GM19397 (cell line): ENCODE measurements around the gene PDZRN3.

Experiments
- ATAC-seq: cut with Tn5 transposase; IDR thresholded peaks from one replicate; pipeline ENCODE4 v1.9.1; 2021; ENCODE audit warnings: mild to moderate bottlenecking, moderate library complexity; ENCODE audit not compliant: unreplicated experiment

Gene PDZRN3

GRCh38 chr3:73353649-73354217 lies 271.0 kb downstream of the PDZRN3 start:
- no peak for ATAC-seq

GRCh38 chr3:73352841-73353645 lies 271.7 kb downstream of the PDZRN3 start:
- ATAC-seq, result no peak

DNA sequence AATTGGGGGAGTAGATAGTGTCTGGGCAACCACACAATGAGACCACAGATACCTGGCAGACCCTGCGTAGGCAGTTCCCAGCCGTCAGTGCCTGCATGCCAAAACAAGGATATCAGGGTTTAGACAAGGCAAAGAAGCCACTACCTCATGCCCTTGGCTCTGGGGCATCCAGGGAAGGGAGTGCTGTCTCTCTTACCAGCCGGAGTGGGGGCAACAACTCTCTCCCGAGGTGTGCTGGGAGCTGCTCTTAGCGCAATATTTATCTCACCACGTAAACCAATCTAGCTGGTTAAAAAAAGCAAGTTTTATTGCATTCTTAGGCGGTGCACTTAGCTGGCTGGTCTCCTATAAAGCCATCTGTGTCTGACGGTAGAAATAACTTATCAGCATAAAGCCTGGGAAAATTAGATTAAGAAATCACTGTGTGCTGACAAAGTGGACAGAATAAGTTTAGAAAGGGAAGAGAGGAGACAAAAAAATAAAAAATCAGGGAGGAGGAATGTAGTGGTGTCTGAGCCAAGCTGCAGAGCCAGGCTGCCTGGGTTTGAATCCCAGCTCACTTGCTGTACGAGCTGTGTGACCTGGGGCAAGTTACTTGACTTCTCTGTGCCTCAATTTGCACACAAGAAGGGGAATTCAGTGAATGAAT lies 273.2 kb downstream of the PDZRN3 start:
- no peak for ATAC-seq

GRCh38 chr3:73350996-73351395 lies 273.7 kb downstream of the PDZRN3 start:
- no peak for ATAC-seq

DNA sequence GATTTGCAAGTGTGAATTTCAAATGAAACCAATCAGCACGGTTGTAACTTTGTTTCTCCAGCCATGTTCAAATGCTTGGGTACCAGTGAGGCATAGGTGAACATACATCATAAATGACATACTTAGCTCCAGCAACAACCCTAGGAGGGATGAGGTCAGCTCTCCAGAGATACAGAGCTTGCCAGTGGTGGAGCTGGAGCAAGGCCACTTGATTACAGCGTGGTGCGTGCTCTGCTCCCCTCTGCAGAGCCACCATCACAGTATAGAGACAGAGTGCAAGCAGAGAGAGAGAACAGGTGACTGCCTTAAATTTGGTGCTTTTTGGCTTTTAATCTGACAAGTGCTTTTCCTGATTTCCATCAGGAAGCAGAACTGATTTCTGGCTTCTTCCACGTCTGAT lies 275.1 kb downstream of the PDZRN3 start:
- no peak for ATAC-seq

DNA sequence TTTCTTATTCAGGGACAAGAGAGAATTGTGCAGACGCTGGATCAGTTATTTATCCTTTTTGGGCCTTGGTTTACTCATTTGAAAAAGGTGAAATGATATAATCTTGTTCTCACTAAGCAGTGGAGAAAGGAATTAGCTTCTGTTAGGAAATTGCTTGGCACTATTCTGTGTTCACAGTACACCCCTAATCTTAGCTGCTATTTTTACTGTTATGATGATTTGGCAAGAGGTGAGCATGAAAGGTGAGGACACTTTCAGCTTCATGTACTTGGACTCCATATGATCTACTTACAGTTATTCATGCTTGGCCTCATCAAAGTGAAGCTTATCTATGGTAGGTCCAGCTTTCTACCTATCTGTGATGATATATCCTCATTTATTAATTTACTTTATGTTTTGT lies 282.7 kb downstream of the PDZRN3 start:
- no peak for ATAC-seq

DNA sequence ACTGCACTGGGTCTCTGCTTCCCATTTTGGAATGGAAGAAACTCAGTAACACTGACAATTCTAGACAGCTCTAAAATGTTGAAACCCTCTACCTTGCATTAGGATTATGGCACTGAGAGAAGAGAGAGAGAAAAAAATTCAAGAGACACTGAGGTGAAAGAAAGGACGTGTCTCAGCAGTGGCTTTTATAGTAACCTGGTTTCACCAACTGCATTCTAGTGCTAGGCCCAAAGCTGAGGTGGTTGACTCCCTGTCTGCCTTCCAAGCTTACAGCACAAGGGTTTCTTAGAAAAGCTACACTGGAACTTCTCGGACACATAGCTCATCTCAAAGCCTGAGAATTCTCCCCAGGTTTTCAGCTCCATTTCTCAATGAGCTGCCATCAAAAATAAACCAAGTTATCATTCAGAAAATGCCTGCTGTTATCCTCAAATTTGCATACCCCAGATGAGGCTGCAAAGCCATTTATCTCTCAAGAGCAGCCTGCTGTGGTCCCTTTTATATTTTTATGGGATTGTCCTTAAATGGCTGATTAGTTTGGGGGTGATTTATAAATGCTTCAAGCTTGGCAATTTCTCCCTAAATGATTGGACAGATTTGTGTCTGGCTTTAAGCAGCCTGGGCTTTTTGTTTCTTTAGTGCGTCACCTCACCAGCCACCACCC lies 283.3 kb downstream of the PDZRN3 start:
- ATAC-seq, result no peak

DNA sequence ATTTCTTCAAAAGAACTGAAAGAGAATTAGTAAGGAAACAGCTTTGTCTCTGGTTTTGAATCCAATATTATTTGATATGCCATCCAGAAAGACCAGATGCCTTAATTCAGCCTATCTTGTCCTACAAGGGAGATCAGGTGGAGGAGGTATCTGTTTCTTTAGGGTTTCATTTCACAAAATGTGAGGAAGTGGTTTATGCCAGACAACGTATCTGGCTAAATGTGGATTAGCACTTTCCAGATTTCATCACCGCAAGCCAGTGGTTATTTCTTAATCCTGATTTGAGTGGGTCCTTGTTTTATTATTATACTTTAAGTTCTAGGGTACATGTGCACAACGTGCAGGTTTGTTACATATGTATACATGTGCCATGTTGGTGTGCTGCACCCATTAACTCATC lies 292.2 kb downstream of the PDZRN3 start:
- no peak for ATAC-seq
